K562 (cell line): ENCODE data around the gene FAAP100. TPM values are rescaled to one million over a fixed set of nuclear protein-coding genes. Genes with fewer than 3 reads are reported as not detected.

Experiments used
- ATAC-seq: fragments of 200-7000 bp; cut with Tn5 transposase; 3 replicates; pipeline ENCODE4 v1.9.1; 2020; ENCODE audit warnings: moderate library complexity
- BruUV-seq: library from RNA; stranded (reverse); fragments of 400-500 nt; replicated peaks from 2 replicates; lab custom pipeline; 2021; lab: Mats Ljungman, UMichigan
- CTCF ChIA-PET: fragments of 300-600 bp; formaldehyde crosslinking; extraction: SDS; loops from one replicate; lab custom pipeline; 2021; ENCODE audit warnings: low intra/inter-chr PET ratio; lab: Yijun Ruan, JAX
- POLR2A ChIA-PET: fragments of 300-600, 350-650 bp; sonication (Branson Sonifier 250); formaldehyde crosslinking; extraction: SDS; loops from one replicate; lab custom pipeline; 2021; ENCODE audit warnings: antibody characterized with exemption, inconsistent platforms; lab: Yijun Ruan, JAX
- DNase-seq, 4 experiments: peaks; one replicate each; pipeline versions ENCODE4 v3.0.0 to v3.0.0-alpha.2; 2011 to 2018; ENCODE audit warnings: low spot score in 3 of 4, mixed read lengths in 3 of 4; ENCODE audit errors: extremely low read depth in 1 of 4
- FAIRE-seq: peaks from 2 replicates; lab custom pipeline; 2011; peaks lifted over from hg19 to GRCh38; lab: Jason Lieb, UNC
- H2AFZ ChIP-seq: 2 replicates; pipeline ENCODE4 v1.6.0; 2011; ENCODE audit warnings: low read depth, low read length, control low read depth, inconsistent platforms
- H3K27ac ChIP-seq: fragments of 200-600 bp; 3 replicates; pipeline ENCODE4 v1.8.0; 2011; ENCODE audit warnings: low read depth, mild to moderate bottlenecking, control low read depth, inconsistent platforms, low read length, moderate library complexity, mixed read lengths; ENCODE audit errors: extremely low read depth
- H3K27me3 ChIP-seq, 2 experiments: fragments of 300-600 bp in 1 of 2; 2 replicates in 1 of 2; 3 replicates in 1 of 2; pipeline versions ENCODE4 v1.6.0 to v1.8.0; 2011; ENCODE audit warnings: inconsistent platforms in 2 of 2, low read length in 2 of 2, mild to moderate bottlenecking in 1 of 2, mixed read lengths in 1 of 2, moderate library complexity in 1 of 2; ENCODE audit not compliant: control insufficient read depth in 2 of 2, insufficient read depth in 2 of 2
- H3K36me3 ChIP-seq: fragments of 300-600 bp; 3 replicates; pipeline ENCODE4 v1.8.0; 2011; ENCODE audit warnings: mild to moderate bottlenecking, low read length, inconsistent platforms; ENCODE audit not compliant: control insufficient read depth, insufficient read depth
- H3K4me1 ChIP-seq, 2 experiments: fragments of 200-600 bp in 1 of 2; replicated peaks in 1 of 2; 2 replicates in 1 of 2; 3 replicates in 1 of 2; pipeline versions ENCODE4 v1.5.1 to v1.8.0; 2011; ENCODE audit warnings: inconsistent platforms in 2 of 2, low read length in 2 of 2, mild to moderate bottlenecking in 1 of 2, mixed read lengths in 1 of 2, moderate library complexity in 1 of 2; ENCODE audit not compliant: control insufficient read depth in 2 of 2, insufficient read depth in 2 of 2
- H3K4me2 ChIP-seq: 2 replicates; pipeline ENCODE4 v1.6.1; 2011; ENCODE audit warnings: low read length, control low read depth, inconsistent platforms, mixed read lengths; ENCODE audit not compliant: insufficient read depth
- H3K4me3 ChIP-seq: fragments of 200-600 bp; sonication (generic), shearing (Covaris generic); 2 replicates; pipeline ENCODE4 v1.5.1; 2016; ENCODE audit warnings: control low read depth, inconsistent platforms
- H3K79me2 ChIP-seq: fragments of 200-600 bp; 3 replicates; pipeline ENCODE4 v1.8.0; 2011; ENCODE audit warnings: low read length, inconsistent platforms; ENCODE audit not compliant: control insufficient read depth, insufficient read depth
- H3K9ac ChIP-seq, 2 experiments: 2 replicates each; pipeline versions ENCODE4 v1.6.0 to v1.6.1; 2011; ENCODE audit warnings: low read depth in 2 of 2, low read length in 2 of 2, control low read depth in 1 of 2, inconsistent platforms in 1 of 2, mild to moderate bottlenecking in 1 of 2, mixed read lengths in 1 of 2; ENCODE audit not compliant: insufficient read depth in 1 of 2
- H3K9me1 ChIP-seq: one replicate; pipeline ENCODE4 v1.6.0; 2011; ENCODE audit warnings: inconsistent platforms, mild to moderate bottlenecking, low read length, moderate library complexity; ENCODE audit not compliant: control insufficient read depth, insufficient read depth
- H3K9me3 ChIP-seq: replicated peaks from 2 replicates; pipeline ENCODE4 v1.5.1; 2011; ENCODE audit warnings: low read depth, low read length, inconsistent platforms; ENCODE audit not compliant: control insufficient read depth, insufficient read depth
- H4K20me1 ChIP-seq: replicated peaks from 2 replicates; pipeline ENCODE4 v1.6.1; 2011; ENCODE audit warnings: low read length, inconsistent platforms, mixed read lengths; ENCODE audit not compliant: control insufficient read depth, insufficient read depth
- POLR2G ChIP-seq: fragments of 200-400 bp; formaldehyde crosslinking; IDR thresholded peaks from 2 replicates; pipeline ENCODE4 v1.6.1; 2017; ENCODE audit warnings: low read depth, mild to moderate bottlenecking, antibody characterized with exemption, low read length, moderate library complexity
- SNRNP70 ChIP-seq: fragments of 200-400 bp; formaldehyde crosslinking; optimal IDR thresholded peaks from 2 replicates; pipeline ENCODE3; 2017; ENCODE audit warnings: low read depth, low read length
- ZFP1 ChIP-seq: fragments of 450-650 bp; formaldehyde crosslinking; IDR thresholded peaks from 2 replicates; pipeline ENCODE4 v1.4.0; 2020; ENCODE audit warnings: mild to moderate bottlenecking, mixed read lengths
- ZNF12 ChIP-seq: sonication (generic); formaldehyde crosslinking; IDR thresholded peaks from 2 replicates; pipeline ENCODE4 v1.4.0; 2020; ENCODE audit warnings: mild to moderate bottlenecking, missing genetic modification reagents
- WGBS: fragments of 100-300 bp; shearing (Covaris generic); methylation state at CpG from one replicate; pipeline ENCODE4 v1.1.6; 2016; ENCODE audit warnings: low coverage, mixed read lengths; ENCODE audit not compliant: insufficient coverage; ENCODE audit errors: missing lambda C conversion rate; 5-methylcytosine and 5-hydroxymethylcytosine counted together
- in situ Hi-C: fragments of 300-500 bp; cut with MboI; formaldehyde crosslinking; loops from 4 replicates; pipeline ENCODE4 v1.15.0; 2018; ENCODE audit warnings: inconsistent platforms, mixed read lengths
- intact Hi-C: fragments of 100-400 bp; cut with micrococcal nuclease; formaldehyde crosslinking; loops from 2 replicates; pipeline ENCODE4 v1.14.2; 2022
- polyA plus RNA-seq, 8 experiments: library from polyadenylated mRNA; depleted of rRNA in 4 of 8; stranded (reverse) in 5 of 8; unstranded in 3 of 8; fragments of >200 nt; fragmentation: Nextera tagmentation in 2 of 8; fragmentation: Illumina TruSeq in 1 of 8; extraction: Ambion mirVana in 2 of 8; extraction: Trizol in 1 of 8; gene quantifications; 2 replicates each; pipeline versions ENCODE4 v1.2.1 to v1.2.3, GENCODE V29; 2011 to 2014; ENCODE audit warnings: inconsistent platforms in 1 of 8, missing spikeins in 1 of 8
- total RNA-seq, 7 experiments: library from RNA; depleted of rRNA in 6 of 7; stranded (reverse); fragments of >200 nt in 6 of 7; fragmentation: Illumina TruSeq in 2 of 7; extraction: Trizol in 2 of 7; gene quantifications; 2 replicates each; pipeline versions ENCODE4 v1.2.1 to v1.2.3, GENCODE V29; 2011 to 2021; ENCODE audit warnings: low replicate concordance in 1 of 7
- TF ChIP-seq, protein P1 (sequence below), 3 experiments: fragments of 200-800 bp in 1 of 3; fragments of 250-450 bp in 1 of 3; fragments of 450-650 bp in 1 of 3; sonication (Bioruptor Pico) in 1 of 3; sonication (Bioruptor generic) in 1 of 3; formaldehyde crosslinking in 1 of 3; IDR thresholded peaks; 2 replicates each; pipeline versions ENCODE4 v1.6.1 to v1.8.0; 2016 to 2022; ENCODE audit warnings: mild to moderate bottlenecking in 2 of 3, missing genetic modification characterization in 2 of 3, missing compliant biosample characterization in 1 of 3, moderate library complexity in 1 of 3

Gene FAAP100
- total and polyA plus RNA-seq, 9 of the 15 experiments (the other 6 are each of a cell fraction or from before 2014, with no cell fraction given), result 0.31 to 51.2 (median 12.6) TPM

DNA sequence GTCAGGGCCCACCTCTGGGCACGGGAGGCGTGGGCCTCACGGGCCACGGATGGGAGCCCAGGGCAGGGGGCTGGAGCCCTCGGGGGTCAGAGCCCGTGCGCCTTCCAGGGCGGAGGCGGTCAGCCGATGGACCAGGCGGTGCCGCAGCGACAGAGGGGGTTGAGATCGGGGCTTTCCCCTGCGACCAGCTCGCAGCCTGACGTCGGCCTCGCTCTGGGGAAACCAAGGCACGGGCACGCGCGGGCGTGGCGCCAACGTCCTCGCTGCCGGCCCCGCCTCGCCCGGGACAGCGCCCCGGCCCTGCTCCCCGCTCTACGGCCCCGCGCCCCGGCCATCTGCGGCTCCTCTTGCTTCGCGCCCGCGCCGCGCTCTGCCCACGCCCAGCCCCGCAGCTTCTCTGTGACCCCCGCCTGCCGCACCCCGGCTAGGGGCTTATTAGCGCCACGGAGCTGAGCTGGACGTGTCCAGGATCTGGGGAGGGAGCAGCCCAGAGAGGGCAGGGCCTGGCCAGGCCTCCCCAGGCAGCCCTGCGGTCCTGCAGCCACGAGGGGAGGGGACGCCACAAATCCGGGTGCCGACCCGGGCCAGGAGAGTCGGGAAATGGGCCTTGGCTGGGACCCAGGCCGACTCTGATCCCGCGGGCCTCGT, 53.1 kb downstream of the FAAP100 start:
- peaks cover 3 to 20% of the 10 kb centered on the region in 2 experiments; a peak in 4 of 5 replicates for H3K4me1 ChIP-seq
- no peaks in the 10 kb centered on the region for H3K9me3 ChIP-seq
- in situ Hi-C loops, result no loop called here
- TF ChIP-seq SNRNP70 (no peak), POLR2G (peak; percentile 32; the same call in 1 of the 2 replicates)
- ATAC-seq (no peak), FAIRE-seq (no peak), DNase-seq (no peak)
- peaks cover 10 to 20% of the 10 kb centered on the region in 2 experiments; a peak in 3 of 5 replicates for H3K27me3 ChIP-seq
- peak overlapping the region in 1 of 2 experiments; percentile 45; a peak in 2 of 4 replicates for H3K9ac ChIP-seq
- H3K4me3 ChIP-seq, result no peak overlapping the region
- CTCF ChIA-PET, result no interaction called here
- no peak overlapping the region for H2AFZ ChIP-seq
- H3K79me2 ChIP-seq, result no peaks in the 10 kb centered on the region
- BruUV-seq, result no TSS peak
- no peak overlapping the region for H3K27ac ChIP-seq
- POLR2A ChIA-PET, result interaction anchor here (0.8 to 8.3 kb wide), 4 partner anchors 8 to 254 kb away, joined by 3 to 132 read pairs (median 7); partner anchors contain the start of gene ACTG1
- no peaks in the 10 kb centered on the region for H3K9me1 ChIP-seq
- no peak overlapping the region for H3K4me2 ChIP-seq
- H4K20me1 ChIP-seq, result no peaks in the 10 kb centered on the region
- no peaks in the 10 kb centered on the region for H3K36me3 ChIP-seq
- intact Hi-C loops, result no loop called here
- WGBS, result 47% methylated on average over 32 of the region's 64 CpGs

DNA sequence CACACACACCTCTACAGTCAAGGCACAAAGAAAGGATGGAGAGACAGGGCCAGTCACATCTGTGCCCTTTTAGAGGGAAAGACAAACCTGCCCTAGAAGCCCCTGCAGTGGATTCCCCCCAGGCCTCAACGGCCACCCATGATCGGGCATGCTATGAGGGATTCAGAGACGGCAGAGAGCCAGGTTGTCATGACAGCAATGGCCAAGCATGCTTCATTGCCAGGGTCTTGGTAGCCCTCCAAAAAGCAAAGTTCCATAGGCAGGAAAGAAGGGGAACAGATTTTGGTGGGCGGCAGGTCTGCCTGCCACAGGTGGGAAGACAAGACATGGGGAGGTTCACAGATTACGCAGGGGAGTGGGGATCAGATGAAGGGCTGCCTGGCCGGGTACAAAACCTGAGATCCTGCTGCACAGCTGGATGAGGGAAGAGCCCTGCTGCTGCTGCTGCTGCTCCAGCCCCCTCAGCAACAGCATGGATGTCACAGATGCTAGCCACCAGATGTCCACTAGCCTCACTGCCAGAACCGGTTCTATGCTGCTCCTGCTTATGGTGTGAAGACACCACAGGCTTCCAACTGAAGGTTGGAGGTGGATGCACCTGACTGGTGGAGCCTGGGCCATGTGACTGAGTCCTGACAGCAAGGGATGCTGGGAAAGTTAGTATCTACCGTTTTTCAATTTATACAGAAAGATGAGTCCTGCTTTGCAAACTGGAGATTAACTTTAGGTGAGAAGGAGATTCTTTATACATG, 57.4 kb downstream of the FAAP100 start:
- POLR2A ChIA-PET, result interaction anchor here (1.3 to 8.3 kb wide), 4 partner anchors 11 to 18 kb away, joined by 7 to 132 read pairs (median 30); partner anchors contain the start of gene ACTG1
- Histone ChIP-seq H3K27ac (no peak overlapping the region), H3K36me3 (no peaks in the 10 kb centered on the region), H3K9me1 (no peaks in the 10 kb centered on the region), H2AFZ (peak overlapping the region; percentile 48), H3K27me3 (peaks cover 4 to 11% of the 10 kb centered on the region in 2 experiments; a peak in 3 of 5 replicates), H3K4me1 (peaks cover 3 to 35% of the 10 kb centered on the region in 2 experiments; a peak in 4 of 5 replicates), H4K20me1 (no peaks in the 10 kb centered on the region), H3K79me2 (no peaks in the 10 kb centered on the region), H3K4me3 (no peak overlapping the region), H3K4me2 (peak overlapping the region; percentile 52), H3K9ac (peak overlapping the region in 1 of 2 experiments; percentile 28; a peak in 1 of 4 replicates), H3K9me3 (no peaks in the 10 kb centered on the region)
- FAIRE-seq (peak; percentile 80), ATAC-seq (peak; percentile 74), DNase-seq (peak in 1 of 4 experiments; percentile 40)
- BruUV-seq, result no TSS peak
- WGBS, result 48% methylated on average over 8 of the region's 8 CpGs
- CTCF ChIA-PET, result no interaction called here
- in situ Hi-C loops (no loop called here), intact Hi-C loops (no loop called here)
- TF ChIP-seq ZNF12 (CRISPR knock-in tag), result no peak
- TF ChIP-seq ZFP1 (CRISPR knock-in tag), result no peak
- TF ChIP-seq, protein P1, sequence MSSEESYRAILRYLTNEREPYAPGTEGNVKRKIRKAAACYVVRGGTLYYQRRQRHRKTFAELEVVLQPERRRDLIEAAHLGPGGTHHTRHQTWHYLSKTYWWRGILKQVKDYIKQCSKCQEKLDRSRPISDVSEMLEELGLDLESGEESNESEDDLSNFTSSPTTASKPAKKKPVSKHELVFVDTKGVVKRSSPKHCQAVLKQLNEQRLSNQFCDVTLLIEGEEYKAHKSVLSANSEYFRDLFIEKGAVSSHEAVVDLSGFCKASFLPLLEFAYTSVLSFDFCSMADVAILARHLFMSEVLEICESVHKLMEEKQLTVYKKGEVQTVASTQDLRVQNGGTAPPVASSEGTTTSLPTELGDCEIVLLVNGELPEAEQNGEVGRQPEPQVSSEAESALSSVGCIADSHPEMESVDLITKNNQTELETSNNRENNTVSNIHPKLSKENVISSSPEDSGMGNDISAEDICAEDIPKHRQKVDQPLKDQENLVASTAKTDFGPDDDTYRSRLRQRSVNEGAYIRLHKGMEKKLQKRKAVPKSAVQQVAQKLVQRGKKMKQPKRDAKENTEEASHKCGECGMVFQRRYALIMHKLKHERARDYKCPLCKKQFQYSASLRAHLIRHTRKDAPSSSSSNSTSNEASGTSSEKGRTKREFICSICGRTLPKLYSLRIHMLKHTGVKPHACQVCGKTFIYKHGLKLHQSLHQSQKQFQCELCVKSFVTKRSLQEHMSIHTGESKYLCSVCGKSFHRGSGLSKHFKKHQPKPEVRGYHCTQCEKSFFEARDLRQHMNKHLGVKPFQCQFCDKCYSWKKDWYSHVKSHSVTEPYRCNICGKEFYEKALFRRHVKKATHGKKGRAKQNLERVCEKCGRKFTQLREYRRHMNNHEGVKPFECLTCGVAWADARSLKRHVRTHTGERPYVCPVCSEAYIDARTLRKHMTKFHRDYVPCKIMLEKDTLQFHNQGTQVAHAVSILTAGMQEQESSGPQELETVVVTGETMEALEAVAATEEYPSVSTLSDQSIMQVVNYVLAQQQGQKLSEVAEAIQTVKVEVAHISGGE (CRISPR knock-in tag; IDR thresholded peaks at IDR 0.05), result no peak
